Measurements from ENCODE around the gene ERG28.
"Not testable (repeated sequence)": the region's sequence is repeated elsewhere in the genome, so short reads cannot be mapped to it uniquely, and the experiment has no call there.

ERG28 gene

DNA sequence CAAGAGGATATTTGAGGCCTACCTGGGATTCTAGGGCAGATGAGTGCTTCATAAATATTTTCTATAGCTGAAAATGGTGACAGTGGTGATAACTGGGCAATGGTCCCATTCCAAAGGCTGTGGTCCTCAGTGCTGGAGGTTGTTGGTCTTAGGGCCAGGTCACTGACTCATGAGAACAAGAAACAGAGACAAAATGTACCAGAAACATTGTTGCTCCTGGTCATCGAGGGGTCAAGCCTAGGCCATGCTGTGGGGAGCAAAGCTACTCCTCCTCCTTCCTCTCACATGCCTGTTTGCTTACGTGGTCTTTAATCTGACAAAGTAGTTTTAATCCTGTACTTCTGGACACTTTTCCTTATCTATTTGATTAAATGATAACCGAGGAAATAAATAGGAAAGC, 33.8 kb downstream of the ERG28 start:
- in situ Hi-C loops (cut with MboI; ENCODE audit: low sequenced_read_pairs) = no loop called here

DNA sequence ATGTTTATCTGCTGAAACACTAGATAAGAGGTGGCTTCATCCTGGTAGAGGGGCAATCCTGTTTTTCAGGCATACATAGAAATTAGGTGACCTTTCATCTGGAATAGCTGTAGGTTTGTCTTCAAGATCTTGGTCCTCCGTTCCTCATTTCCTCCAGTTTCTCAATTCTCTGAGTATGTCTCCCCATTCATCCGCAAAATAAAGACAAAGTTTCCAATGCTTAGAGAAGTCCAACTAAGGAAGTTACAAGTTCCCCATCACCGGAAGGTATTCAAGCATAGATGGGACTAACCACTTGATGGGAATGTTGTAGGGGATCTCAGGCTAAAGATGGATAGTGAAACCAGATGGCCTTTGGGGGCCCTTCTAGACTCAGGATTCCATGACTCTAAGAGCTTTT, 34.3 kb downstream of the ERG28 start:
- in situ Hi-C loops (cut with MboI; ENCODE audit: low sequenced_read_pairs) = no loop called here

DNA sequence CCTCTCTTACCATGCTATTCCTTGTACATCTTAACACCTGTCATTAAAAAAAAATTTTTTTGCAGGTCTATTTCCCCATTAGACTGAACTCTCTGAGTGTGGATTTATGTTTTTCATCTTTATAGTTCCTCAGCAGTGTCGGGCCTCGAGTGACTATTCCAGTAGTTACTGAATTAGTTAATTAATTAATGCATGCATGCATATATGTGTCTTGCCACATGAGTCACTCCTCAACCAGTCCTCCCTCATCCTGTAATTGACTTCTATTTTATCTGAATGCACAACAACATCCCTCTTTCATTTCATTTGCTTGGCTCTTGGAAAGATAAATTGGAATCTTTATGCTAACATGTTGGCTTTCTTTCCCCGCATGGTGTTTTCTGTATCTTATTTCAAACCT, 35.6 kb downstream of the ERG28 start:
- in situ Hi-C loops (cut with MboI; ENCODE audit: low sequenced_read_pairs) = no loop called here

DNA sequence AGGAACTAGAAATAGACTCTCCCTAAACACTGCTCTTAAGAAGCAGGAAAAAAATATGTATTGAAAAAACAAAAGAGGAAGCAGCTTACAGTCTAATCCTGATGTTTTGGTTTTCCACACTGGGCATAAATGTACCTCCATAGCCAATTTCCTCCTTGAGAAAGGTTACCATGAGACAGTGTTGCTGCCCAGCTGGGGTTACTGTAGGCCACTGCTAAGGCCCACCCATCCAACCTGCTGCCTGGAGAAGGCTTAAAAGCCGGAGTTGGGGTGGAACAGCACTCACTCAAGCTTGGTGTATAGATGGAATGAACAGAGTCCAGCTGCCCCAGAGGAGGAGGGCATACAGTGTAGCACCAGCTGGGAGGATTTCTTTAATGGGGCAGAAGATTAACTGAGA, 41.1 kb downstream of the ERG28 start:
- in situ Hi-C loops (cut with MboI; ENCODE audit: low sequenced_read_pairs) = no loop called here

DNA sequence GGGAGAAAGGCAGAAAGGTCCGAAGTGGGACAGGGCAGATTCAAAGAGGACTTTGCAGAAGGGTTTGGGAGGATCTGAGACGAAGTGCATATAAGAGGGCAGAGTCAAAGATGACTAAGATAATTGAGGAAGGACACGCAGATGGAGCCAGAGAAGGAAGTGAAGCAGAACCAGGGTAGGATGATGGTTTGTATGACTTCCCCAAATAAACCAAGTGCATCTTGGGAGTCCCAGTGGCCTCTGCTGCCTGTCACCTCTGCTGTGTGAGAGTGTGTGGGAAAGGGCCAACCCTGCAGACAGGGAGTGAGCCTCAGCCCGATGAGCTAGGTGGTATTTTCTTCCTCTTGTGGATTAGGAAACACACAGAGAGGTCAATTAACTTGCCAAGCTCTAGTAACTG, 45.5 kb downstream of the ERG28 start:
- in situ Hi-C loops (cut with MboI; ENCODE audit: low sequenced_read_pairs) = no loop called here

DNA sequence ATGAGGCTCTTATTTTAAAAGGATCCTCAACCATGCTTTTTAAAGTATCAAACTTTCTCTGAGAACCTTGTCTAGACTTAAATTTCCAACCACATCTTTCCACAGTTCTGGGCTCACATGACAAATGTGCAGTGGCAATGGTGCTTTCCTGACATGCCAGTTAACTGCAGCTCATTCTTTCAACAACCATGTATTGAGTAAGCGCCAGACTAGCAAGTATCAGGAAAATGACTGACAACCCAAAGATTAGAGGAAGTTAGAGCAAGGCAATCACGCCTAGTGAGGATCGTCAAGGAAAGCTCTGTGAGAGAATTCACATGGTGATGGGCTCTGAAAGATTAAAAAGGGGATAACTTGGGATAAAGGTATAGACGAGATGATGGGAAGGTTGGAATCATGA, 46.5 kb downstream of the ERG28 start:
- in situ Hi-C loops (cut with MboI; ENCODE audit: low sequenced_read_pairs) = no loop called here

DNA sequence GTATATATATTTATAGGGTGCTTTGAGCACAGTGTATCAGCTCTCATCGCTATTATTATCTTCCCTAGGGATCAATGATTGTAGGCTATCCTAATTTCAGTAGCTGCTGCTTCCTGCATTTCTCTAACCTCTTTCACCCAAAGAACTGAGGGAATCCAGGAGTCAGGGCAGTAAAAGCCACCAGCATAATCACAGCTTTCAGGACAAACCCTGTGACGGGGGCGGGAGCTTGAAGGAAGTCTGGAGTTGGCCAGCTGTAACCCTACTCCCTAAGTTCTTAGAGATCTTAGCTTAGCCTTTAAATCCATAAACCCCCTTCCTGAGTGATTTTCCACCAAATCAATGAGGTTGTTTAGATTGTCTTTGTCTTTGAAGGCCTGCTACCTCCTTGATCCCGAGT, 48.5 kb downstream of the ERG28 start:
- in situ Hi-C loops (cut with MboI; ENCODE audit: low sequenced_read_pairs) = no loop called here

DNA sequence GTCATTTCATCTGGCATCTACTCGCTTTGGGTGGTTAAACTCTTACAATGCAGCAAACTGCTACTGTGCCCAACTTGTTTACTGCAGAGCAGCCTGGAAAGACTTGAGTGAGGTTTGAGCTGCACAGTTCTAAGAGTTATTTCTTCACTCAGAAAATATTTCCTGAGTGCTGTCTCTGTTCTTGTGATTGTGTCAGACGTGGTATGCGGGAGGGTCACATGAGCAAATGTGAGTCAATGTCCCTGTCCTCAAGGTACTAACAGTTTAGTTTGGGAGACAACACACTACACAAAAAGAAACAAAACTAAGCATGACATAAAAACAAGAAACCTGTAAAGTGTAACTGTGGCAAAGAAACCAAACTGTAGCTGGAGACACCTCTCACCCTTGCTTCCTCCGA, 49.8 kb downstream of the ERG28 start:
- in situ Hi-C loops (cut with MboI; ENCODE audit: low sequenced_read_pairs) = no loop called here

DNA sequence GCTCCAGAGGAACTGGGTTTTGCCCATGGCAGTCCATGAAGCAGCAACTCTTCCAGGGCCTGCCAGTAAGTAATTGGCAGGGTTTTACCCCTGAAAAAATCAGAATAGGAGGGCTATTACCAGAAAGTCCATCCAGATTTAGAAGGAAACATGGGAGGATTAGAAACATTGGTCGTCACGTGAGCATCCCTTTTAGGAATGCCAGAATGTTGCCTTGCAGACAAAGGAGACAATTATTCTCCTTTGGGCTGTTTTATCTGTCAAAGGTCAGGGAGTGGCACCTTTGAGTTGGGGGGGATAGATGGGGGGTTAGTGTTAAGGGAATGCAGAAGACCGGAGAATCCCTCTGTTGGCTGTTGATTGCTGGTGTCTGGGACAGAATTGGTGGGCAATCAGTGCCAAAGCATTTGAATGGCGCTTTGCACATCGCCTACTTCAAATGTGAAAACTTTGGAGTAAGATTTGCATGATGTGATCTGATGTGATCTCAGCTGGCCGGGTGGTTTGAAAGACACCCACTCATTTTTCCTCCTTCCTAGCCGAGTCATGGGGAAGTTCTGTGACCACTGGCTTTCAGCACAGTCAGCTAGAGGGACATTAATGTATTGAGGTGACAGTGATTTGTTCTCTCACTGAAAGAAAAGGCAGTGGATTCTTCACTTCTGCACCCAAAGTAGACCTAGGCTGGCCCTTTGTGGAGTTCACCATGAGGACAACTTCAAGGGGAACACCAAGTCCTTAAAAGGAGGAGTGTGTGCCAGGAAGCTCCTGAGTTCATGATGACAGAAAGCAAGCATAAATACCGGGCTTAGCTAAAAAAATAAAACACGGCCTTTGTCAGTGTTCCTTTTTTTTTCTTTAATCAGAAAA, 50.8 kb downstream of the ERG28 start:
- in situ Hi-C loops (cut with MboI; ENCODE audit: low sequenced_read_pairs) = no loop called here

DNA sequence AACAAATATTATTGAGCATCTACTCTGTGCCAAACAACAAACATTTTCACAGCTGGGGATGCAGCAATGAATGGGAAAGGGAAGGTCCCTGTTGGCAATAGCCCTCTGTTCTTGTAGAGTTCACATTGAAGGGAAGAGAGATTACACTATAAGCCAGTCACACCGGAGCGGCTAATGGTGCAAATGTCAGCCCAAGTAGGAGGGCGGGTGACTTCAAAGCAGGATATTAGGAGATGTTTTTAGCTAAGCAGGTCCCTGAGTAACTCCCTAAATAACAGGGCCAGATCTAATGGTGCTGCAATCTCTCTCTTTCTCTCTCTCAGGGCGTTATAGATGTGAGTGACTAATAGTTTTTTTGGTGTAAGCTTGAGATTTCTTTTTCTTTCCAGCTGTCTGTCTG, 51.6 kb downstream of the ERG28 start:
- in situ Hi-C loops (cut with MboI; ENCODE audit: low sequenced_read_pairs) = no loop called here

DNA sequence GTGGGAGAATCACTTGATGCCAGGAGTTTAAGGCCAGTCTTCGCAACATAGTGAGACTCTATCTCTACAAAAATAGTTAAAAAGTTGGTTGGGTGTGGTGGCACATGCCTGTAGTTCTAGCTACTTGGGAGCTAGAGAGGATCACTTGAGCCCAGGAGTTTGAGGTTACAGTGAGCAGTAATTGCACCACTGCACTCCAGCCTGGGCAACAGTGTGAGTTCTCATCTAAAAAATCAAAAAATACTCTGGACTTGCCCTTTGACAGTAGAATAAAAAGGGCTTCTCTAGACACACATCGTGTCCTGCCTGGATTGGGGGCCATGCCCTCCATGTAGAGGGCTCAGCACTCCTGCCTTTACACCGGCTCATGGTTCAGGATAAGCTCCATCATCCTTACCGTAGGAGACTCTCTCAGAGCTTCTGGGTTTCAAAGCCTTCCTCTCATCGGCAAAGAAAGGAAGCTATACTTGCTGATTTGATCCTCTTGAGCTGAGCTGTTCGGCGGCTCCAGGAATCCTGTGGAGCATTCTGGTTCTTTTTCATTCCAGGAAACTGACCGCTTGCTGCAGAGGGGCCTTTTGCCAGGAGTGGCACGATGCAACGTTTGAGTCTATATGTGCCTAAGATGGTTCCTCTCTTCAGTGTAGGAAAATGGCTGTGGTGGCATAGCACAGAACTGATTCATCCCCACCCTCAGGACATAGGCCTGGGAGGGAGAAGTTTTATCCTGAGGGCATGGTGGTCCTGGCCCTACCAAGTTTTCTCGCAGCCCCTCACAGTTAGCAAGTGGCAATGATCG, 52.6 kb downstream of the ERG28 start:
- in situ Hi-C loops (cut with MboI; ENCODE audit: low sequenced_read_pairs) = no loop called here

DNA sequence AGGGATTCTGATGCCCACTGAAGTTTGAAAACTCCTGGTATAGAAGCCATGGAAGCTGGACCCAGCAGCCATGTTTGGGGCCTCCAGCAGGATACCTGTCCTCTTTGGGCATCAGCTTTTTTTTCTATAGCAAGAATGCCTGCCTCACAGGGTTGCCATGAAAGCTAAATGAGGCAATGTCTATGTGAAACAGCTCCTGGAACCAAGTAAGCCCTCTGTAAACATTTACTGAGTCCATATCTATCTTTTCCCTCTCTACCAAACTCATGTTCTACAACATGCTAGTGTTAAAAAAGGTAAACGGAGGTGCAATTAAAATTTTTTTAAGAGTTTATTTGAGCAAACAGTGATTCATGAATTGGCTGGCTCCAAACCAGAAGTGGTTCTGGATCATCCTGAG, 53.6 kb downstream of the ERG28 start:
- in situ Hi-C loops (cut with MboI; ENCODE audit: low sequenced_read_pairs) = no loop called here

DNA sequence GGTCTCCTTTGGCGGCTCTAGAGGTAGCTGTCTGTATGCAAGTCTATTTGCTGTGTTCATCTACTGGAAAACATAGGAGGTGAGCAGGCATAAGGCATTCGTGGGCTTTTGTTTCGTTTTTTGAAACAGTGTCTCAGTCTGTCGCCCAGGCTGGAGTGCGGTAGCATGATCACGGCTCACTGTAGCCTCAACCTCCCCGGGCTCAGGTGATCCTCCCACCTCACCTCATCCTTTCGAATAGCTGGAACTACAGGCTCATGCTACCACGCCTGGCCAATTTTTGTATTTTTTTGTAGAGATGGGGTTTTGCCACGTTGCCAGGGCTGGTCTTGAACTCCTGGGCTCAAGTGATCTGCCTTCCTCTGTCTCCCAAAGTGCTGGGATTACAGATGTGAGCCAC, 54.8 kb downstream of the ERG28 start:
- in situ Hi-C loops (cut with MboI; ENCODE audit: low sequenced_read_pairs) = no loop called here

DNA sequence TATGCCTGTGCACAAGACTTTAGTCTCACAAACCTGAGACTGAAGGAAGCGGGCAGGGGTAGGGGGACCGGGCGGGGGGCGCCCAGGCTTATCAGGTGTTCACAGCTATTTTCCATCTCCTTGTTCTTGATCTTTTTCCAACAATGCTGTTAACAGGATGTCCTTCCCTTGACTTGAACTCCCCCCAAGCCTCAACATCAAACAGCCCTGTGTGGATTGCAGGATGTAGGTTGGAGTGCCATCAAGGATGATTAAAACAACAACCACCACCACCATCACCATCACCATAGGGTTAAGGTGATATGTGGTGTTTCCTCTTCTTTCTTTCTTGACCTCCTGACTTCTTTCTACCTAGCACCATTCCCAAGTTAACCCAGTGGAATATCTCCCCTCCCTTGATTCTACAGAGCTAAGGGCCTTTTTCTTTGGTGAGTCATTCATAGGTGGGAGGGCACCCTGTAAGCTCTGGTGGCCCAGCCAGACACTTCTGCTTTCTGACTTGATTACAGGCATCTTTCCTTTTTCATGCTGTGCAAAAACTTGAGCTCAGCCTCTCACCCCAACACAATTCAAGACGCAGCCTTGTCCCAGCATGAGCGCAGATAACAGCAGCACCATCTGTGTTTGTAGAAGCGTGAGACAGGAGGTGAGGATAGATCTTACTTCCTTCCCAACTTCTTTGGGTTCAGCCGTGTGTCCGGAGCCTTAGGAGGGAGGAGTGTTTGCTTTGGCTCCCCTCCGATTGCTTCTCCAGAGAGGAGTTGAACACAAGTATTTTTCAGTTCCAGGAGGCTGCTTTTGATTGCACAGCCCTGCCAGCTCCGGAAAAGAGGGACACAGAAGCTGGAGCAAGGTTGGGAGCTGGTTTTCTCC, 55.5 kb downstream of the ERG28 start:
- in situ Hi-C loops (cut with MboI; ENCODE audit: low sequenced_read_pairs) = no loop called here

DNA sequence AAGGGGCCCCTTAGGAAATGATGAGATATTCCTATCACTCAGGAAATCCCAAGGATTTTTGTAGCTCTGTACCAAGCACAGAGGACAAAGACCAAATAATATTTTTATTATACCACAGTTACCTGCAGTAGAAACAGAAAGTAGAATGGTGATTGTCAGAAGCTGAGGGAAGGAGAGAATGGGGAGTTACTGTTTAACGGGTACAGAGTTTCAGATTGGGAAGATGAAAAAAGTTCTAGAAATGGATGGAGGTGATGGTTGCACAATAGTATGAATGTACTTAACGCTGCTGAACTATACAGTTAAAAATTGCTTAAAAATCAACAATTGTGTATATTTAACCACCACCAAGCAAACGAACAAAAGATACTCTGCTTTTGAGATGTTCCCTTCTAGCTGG, 58.2 kb downstream of the ERG28 start:
- in situ Hi-C loops (cut with MboI; ENCODE audit: low sequenced_read_pairs) = no loop called here

DNA sequence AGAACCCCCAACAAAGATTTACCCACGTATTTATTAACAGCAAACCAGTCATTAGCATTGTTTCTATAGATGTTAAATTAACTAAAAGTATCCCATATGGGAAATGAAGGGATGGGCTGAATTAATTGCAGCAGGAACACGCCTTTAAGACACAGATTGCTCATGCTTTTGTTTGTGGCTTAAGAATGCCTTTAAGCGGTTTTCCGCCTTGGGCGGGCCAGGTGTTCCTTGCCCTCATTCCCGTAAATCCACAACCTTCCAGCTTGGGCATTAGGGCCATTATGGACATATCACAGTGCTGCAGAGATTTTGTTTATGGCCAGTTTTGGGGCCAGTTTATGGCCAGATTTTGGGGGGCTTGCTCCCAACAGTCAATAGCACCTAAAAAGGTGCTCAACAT, 59.6 kb downstream of the ERG28 start:
- in situ Hi-C loops (cut with MboI; ENCODE audit: low sequenced_read_pairs) = not testable (repeated sequence)

DNA sequence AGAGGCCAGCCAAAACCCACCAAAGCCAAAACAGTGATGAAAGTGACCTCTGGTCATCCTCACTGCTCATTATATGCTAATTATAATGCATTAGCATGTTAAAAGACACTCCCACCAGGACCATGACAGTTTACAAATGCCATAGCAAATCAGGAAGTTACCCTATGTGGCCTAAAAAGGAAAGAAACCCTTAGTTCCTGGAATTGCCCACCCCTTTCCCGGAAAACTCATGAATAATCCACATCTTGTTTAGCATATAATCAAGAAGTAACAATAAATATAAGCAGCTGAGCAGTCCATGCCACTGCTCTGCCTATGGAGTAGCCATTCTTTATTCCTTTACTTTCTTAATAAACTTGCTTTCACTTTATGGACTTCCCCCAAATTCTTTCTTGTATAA, 60.6 kb downstream of the ERG28 start:
- in situ Hi-C loops (cut with MboI; ENCODE audit: low sequenced_read_pairs) = not testable (repeated sequence)
